ENCODE measurements around the gene ZNF215. TPM values are rescaled to one million over a fixed set of nuclear protein-coding genes. Genes with fewer than 3 reads are reported as not detected.

Gene ZNF215
- total RNA-seq, 4 donors from 2014 or later: 0.65 to 1.7 (median 0.66) TPM; not detected in 1

- TF ChIP-seq, protein P1, sequence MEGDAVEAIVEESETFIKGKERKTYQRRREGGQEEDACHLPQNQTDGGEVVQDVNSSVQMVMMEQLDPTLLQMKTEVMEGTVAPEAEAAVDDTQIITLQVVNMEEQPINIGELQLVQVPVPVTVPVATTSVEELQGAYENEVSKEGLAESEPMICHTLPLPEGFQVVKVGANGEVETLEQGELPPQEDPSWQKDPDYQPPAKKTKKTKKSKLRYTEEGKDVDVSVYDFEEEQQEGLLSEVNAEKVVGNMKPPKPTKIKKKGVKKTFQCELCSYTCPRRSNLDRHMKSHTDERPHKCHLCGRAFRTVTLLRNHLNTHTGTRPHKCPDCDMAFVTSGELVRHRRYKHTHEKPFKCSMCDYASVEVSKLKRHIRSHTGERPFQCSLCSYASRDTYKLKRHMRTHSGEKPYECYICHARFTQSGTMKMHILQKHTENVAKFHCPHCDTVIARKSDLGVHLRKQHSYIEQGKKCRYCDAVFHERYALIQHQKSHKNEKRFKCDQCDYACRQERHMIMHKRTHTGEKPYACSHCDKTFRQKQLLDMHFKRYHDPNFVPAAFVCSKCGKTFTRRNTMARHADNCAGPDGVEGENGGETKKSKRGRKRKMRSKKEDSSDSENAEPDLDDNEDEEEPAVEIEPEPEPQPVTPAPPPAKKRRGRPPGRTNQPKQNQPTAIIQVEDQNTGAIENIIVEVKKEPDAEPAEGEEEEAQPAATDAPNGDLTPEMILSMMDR (IDR thresholded peaks at IDR 0.05; ENCODE audit: low read depth): no peak
Observed at GRCh38 chr11:6991227-6991626, 65.0 kb downstream of the ZNF215 start.

GRCh38 chr11:6992026-6992425 is 65.8 kb downstream of the ZNF215 start:
- TF ChIP-seq, protein P1 (IDR thresholded peaks at IDR 0.05; ENCODE audit: low read depth): no peak

DNA sequence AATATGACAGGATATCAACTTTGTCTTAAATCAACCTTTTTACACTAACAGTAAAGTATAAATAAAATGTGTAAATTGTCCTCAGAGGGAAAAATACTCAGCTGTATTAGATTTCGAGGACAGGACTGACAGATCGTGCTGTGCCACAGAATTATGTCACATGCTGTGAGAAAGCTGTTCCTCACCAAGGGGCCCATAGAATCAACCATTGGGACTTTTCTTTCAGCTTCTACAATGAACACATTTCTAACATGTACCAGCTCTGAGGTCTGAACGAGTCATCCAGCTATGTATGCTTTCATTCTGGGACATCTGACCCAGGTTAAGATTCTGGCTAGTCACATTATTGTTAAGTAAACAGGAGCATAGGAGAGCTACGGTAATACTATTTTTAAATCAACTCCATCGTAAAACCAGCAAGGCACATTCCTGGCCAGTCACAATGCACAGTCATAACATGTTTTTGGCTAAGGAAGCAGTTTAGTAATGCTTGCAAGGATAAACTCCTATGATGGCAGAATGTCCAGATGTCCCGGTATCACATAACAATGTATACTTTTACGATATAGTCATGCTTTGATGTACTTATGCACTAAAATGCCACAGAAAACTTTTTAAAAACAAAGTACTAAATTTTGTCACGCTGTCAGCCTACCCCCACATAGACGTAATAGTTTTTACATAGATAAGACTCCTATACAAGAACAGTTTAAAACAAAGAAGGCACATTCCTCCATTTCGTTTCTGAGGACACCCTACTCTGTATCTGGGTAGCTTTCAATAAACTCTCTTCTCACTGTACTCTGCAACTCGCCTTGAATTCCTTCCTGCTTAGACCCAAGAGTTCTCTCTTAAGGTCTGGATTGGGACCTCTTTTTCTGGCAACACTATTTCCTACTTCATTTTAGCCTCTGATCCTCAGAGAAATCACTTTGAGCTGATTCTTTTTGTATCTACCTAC is 66.5 kb downstream of the ZNF215 start:
- TF ChIP-seq, protein P1 (IDR thresholded peaks at IDR 0.05; ENCODE audit: low read depth): no peak

GRCh38 chr11:6995703-6996102 is 69.5 kb downstream of the ZNF215 start:
- TF ChIP-seq, protein P1 (IDR thresholded peaks at IDR 0.05; ENCODE audit: low read depth): no peak

- TF ChIP-seq, protein P1 (IDR thresholded peaks at IDR 0.05; ENCODE audit: low read depth): no peak
Observed at GRCh38 chr11:7004482-7004881, 78.3 kb downstream of the ZNF215 start.

Other genes with a start within 250 kb of the ZNF215 start
- gene MRPL17, start 243.1 kb upstream of the ZNF215 start, total RNA-seq: 10 to 100 TPM; 12.8 to 22.0 (median 15.0) TPM
- gene OR2AG2, start 154.4 kb upstream of the ZNF215 start, total RNA-seq: under 1 TPM in 2 of 4 donors, not detected in 2; 0.17 to 0.33 TPM
- not detected for gene OR2AG1, start 143.4 kb upstream of the ZNF215 start, total RNA-seq
- under 1 TPM in 3 of 4 donors, not detected in 1; 0.22 to 0.34 (median 0.33) TPM for gene OR6A2, start 126.7 kb upstream of the ZNF215 start, total RNA-seq
- not detected for gene OR10A5, start 80.7 kb upstream of the ZNF215 start, total RNA-seq
- not detected for gene OR10A2, start 63.4 kb upstream of the ZNF215 start, total RNA-seq
- not detected for gene OR10A4, start 49.8 kb upstream of the ZNF215 start, total RNA-seq
- not detected for gene OR2D2, start 33.9 kb upstream of the ZNF215 start, total RNA-seq
- gene OR2D3, start 5.4 kb upstream of the ZNF215 start, total RNA-seq: not detected
- 1 to 10 TPM in 3 of 4 donors, under 1 TPM in 1; 0.57 to 2.0 (median 1.3) TPM for gene ZNF214, start 93.9 kb downstream of the ZNF215 start, total RNA-seq
- under 1 TPM in 1 of 4 donors, not detected in 3; 0.19 TPM for gene NLRP14, start 94.1 kb downstream of the ZNF215 start, total RNA-seq
- gene RBMXL2, start 162.6 kb downstream of the ZNF215 start, total RNA-seq: not detected